ENCODE data around the gene NCKAP5. TPM values are rescaled to one million over a fixed set of nuclear protein-coding genes. Genes with fewer than 3 reads are reported as not detected.

NCKAP5 gene
- total RNA-seq, 4 donors from 2014 or later: 2.7 to 11.7 (median 5.6) TPM

DNA sequence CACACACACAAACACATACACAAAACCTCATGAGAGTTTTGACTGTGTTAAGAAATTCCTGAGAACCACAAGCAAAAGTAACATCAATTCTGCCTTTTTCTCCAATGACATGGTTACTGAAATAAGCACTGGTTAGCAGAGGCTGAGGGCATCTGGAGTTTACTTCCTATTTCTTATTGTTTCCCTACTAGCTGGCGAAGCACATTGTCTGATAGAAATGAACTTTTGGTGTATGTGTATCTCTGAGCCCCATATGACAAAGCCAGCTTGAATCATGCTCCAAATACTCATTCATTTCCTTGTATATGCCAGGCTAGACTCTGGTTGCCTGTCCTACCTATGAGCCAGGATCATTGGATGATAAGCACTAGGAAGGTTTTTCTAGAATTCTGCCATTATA is 203.1 kb downstream of the NCKAP5 start:
- Histone ChIP-seq H3K9me3 (no peaks in the 10 kb centered on the region), H3K4me1 (peaks cover 0 to 9% (median 2%) of the 10 kb centered on the region in 4 donors), H3K27me3 (no peaks in the 10 kb centered on the region), H3K4me3 (no peak overlapping the region), H3K36me3 (no peaks in the 10 kb centered on the region), H3K27ac (no peak overlapping the region)
- TF ChIP-seq, protein P1, sequence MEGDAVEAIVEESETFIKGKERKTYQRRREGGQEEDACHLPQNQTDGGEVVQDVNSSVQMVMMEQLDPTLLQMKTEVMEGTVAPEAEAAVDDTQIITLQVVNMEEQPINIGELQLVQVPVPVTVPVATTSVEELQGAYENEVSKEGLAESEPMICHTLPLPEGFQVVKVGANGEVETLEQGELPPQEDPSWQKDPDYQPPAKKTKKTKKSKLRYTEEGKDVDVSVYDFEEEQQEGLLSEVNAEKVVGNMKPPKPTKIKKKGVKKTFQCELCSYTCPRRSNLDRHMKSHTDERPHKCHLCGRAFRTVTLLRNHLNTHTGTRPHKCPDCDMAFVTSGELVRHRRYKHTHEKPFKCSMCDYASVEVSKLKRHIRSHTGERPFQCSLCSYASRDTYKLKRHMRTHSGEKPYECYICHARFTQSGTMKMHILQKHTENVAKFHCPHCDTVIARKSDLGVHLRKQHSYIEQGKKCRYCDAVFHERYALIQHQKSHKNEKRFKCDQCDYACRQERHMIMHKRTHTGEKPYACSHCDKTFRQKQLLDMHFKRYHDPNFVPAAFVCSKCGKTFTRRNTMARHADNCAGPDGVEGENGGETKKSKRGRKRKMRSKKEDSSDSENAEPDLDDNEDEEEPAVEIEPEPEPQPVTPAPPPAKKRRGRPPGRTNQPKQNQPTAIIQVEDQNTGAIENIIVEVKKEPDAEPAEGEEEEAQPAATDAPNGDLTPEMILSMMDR (IDR thresholded peaks at IDR 0.05): no peak
- no peak for TF ChIP-seq POLR2A (IDR thresholded peaks at IDR 0.05)
- TF ChIP-seq EP300 (IDR thresholded peaks at IDR 0.05): no peak
- WGBS, 2 donors: 74 to 77% methylated on average over 1 of the region's 1 CpG
- DNase-seq (ENCODE audit: low spot score in 2 of 2): no peak

DNA sequence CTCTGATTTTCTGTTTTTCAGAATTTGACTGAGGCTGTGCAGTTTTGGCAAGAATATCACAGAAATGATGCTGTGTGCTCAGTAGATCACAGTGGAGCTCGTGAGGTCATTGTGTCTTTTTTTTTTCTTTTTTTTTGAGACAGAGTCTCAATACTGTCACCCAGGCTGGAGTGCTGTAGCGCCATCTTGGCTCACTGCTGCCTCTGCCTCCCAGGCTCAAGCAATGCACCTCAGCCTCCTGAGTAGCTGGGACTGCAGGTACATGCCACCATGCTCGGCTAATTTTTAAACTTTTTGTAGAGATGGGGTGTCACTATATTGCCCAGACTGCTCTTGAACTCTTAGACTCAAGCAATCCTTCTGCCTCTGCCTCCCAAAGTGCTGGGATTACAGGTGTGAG is 203.6 kb downstream of the NCKAP5 start:
- 81 to 86% methylated on average over 3 of the region's 3 CpGs for WGBS, 2 donors
- Histone ChIP-seq H3K27ac (no peak overlapping the region), H3K36me3 (no peaks in the 10 kb centered on the region), H3K27me3 (no peaks in the 10 kb centered on the region), H3K4me1 (peaks cover 0 to 9% (median 2%) of the 10 kb centered on the region in 4 donors), H3K4me3 (no peak overlapping the region), H3K9me3 (no peaks in the 10 kb centered on the region)
- DNase-seq (ENCODE audit: low spot score in 2 of 2): no peak
- TF ChIP-seq EP300 (IDR thresholded peaks at IDR 0.05) (no peak), POLR2A (IDR thresholded peaks at IDR 0.05) (no peak)
- TF ChIP-seq, protein P1 (IDR thresholded peaks at IDR 0.05): no peak

DNA sequence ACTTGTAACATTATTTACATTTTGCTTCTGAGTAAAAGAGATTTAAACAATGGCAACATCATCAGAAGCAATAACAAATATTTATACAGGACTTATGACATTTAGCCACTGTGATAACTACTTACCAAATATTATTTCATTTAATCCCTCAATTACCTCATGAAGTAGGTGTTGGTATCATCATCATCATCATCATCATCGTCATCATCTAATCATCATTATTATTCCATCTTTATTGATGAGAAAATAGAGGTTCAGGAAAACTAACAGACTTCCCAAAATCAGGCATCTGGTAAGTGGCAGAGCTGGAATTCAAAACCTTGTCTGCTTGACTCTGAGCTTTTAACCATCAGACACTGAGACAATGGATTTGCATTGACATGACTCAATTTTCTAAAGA is 204.4 kb downstream of the NCKAP5 start:
- DNase-seq (ENCODE audit: low spot score in 2 of 2): no peak
- no peaks in the 10 kb centered on the region for H3K36me3 ChIP-seq
- TF ChIP-seq EP300 (IDR thresholded peaks at IDR 0.05) (no peak), POLR2A (IDR thresholded peaks at IDR 0.05) (no peak)
- 95 to 96% methylated on average over 1 of the region's 1 CpG for WGBS, 2 donors
- peaks cover 0 to 9% (median 2%) of the 10 kb centered on the region in 4 donors for H3K4me1 ChIP-seq
- H3K27me3 ChIP-seq: no peaks in the 10 kb centered on the region
- H3K4me3 ChIP-seq: no peak overlapping the region
- H3K27ac ChIP-seq: no peak overlapping the region
- no peaks in the 10 kb centered on the region for H3K9me3 ChIP-seq

DNA sequence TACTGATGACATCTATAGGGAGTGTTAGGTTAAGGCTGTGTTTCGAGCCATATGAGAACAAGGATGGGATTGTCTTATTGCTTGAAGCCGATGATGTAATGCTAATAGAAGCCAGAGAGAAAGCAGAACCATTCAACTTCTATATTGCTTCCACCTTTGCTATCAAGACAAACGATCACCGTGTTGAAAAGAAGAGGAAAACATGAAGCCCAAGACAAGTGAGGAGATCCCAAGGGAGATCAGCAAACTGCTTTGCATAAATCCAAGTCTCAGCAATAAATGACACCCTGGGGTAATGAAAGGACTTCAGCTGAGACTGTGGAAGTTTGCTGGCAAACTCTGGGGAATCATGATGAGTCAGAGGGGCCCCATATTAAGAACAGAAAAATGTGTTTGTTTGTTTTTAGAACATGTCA is 206.2 kb downstream of the NCKAP5 start:
- no peaks in the 10 kb centered on the region for H3K36me3 ChIP-seq
- no peaks in the 10 kb centered on the region for H3K9me3 ChIP-seq
- no peak for DNase-seq (ENCODE audit: low spot score in 2 of 2)
- no peak overlapping the region for H3K27ac ChIP-seq
- no peak overlapping the region for H3K4me3 ChIP-seq
- 20 to 21% methylated on average over 4 of the region's 4 CpGs for WGBS, 2 donors
- H3K27me3 ChIP-seq: no peaks in the 10 kb centered on the region
- TF ChIP-seq, protein P1 (IDR thresholded peaks at IDR 0.05): no peak
- no peak for TF ChIP-seq POLR2A (IDR thresholded peaks at IDR 0.05)
- no peak for TF ChIP-seq EP300 (IDR thresholded peaks at IDR 0.05)
- H3K4me1 ChIP-seq: peaks cover 0 to 9% (median 2%) of the 10 kb centered on the region in 4 donors

DNA sequence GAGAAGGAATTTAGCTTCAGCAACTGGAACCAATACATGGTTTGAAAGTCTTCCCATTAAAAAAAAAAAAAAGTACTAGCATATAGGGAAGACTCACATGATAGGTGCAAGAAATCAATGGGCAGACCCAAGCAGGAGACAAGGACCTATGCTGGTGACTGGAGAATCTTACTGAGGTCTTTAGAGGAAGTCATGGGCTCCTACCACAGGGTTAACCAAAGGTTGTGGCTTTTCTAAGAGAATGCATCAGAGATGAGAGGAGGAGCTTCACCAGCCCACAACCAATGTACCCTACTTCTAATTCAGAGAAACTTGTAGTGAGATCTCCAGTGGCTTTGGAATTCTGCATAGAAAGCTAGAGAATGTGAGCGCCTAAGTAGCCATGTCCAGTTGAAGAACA is 207.4 kb downstream of the NCKAP5 start:
- TF ChIP-seq EP300 (IDR thresholded peaks at IDR 0.05) (no peak), POLR2A (IDR thresholded peaks at IDR 0.05) (no peak)
- TF ChIP-seq, protein P1 (IDR thresholded peaks at IDR 0.05): no peak
- H3K27ac ChIP-seq: no peak overlapping the region
- H3K4me1 ChIP-seq: peaks cover 0 to 9% (median 2%) of the 10 kb centered on the region in 4 donors
- no peak overlapping the region for H3K4me3 ChIP-seq
- WGBS, 2 donors: 100% methylated on average over 1 of the region's 1 CpG
- no peak for DNase-seq (ENCODE audit: low spot score in 2 of 2)
- no peaks in the 10 kb centered on the region for H3K9me3 ChIP-seq
- no peaks in the 10 kb centered on the region for H3K36me3 ChIP-seq
- H3K27me3 ChIP-seq: no peaks in the 10 kb centered on the region

DNA sequence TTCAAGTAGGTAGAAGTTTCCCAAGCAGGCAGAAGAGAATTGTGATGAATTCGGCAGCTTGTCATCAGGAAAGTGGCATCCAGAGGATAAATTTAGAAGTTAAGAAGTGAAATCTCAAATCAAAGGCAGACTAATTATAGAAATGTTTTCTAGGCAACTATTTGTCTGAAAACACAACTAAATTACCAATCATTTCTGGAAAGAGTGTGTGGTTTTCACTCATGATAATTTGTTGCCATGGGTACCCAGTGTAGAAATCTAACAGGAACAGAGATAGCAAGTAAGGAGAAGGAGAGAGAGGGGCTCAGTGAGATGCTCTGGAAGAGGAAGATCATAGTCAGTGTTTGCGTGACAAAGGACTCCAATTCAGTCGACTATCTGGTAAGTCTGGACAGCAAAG is 208.1 kb downstream of the NCKAP5 start:
- no peak for DNase-seq (ENCODE audit: low spot score in 2 of 2)
- no peak overlapping the region for H3K4me3 ChIP-seq
- no peaks in the 10 kb centered on the region for H3K27me3 ChIP-seq
- peaks cover 0 to 9% (median 2%) of the 10 kb centered on the region in 4 donors for H3K4me1 ChIP-seq
- no peaks in the 10 kb centered on the region for H3K36me3 ChIP-seq
- H3K9me3 ChIP-seq: no peaks in the 10 kb centered on the region
- H3K27ac ChIP-seq: no peak overlapping the region
- TF ChIP-seq POLR2A (IDR thresholded peaks at IDR 0.05): no peak
- TF ChIP-seq, protein P1 (IDR thresholded peaks at IDR 0.05): no peak
- WGBS, 2 donors: 81 to 90% methylated on average over 3 of the region's 3 CpGs
